Trophoblast cell (in vitro differentiated cells and primary cell): Measurements from ENCODE around the gene HIP1R.

ENCODE experiments used
- DNase-seq, 2 donors: peaks; one replicate each; pipeline ENCODE4 v3.0.0-alpha.2; 2016
- H2AFZ ChIP-seq: 2 replicates; pipeline ENCODE4 v1.6.1; 2013; ENCODE audit warnings: low read length, moderate library complexity, mild to moderate bottlenecking; ENCODE audit not compliant: insufficient read depth, poor library complexity
- H2AK5ac ChIP-seq: 2 replicates; pipeline ENCODE4 v1.6.1; 2013; ENCODE audit warnings: mild to moderate bottlenecking, low read length
- H2BK120ac ChIP-seq: 2 replicates; pipeline ENCODE4 v1.6.1; 2013; ENCODE audit warnings: low read length, mild to moderate bottlenecking, moderate library complexity; ENCODE audit not compliant: insufficient read depth, poor library complexity
- H2BK12ac ChIP-seq: 2 replicates; pipeline ENCODE4 v1.6.1; 2013; ENCODE audit warnings: mild to moderate bottlenecking, low read length, moderate library complexity
- H2BK5ac ChIP-seq: 2 replicates; pipeline ENCODE4 v1.6.1; 2013; ENCODE audit warnings: low read length, low read depth, moderate library complexity, mild to moderate bottlenecking; ENCODE audit not compliant: poor library complexity
- H3K14ac ChIP-seq: 2 replicates; pipeline ENCODE4 v1.6.1; 2013; ENCODE audit warnings: mild to moderate bottlenecking, low read length
- H3K18ac ChIP-seq: 2 replicates; pipeline ENCODE4 v1.6.1; 2013; ENCODE audit warnings: mild to moderate bottlenecking, low read length
- H3K23ac ChIP-seq: 2 replicates; pipeline ENCODE4 v1.6.1; 2013; ENCODE audit warnings: low read length
- H3K27ac ChIP-seq: 2 replicates; pipeline ENCODE4 v1.5.1; 2013; ENCODE audit warnings: low read depth, mild to moderate bottlenecking, inconsistent platforms, low read length, moderate library complexity
- H3K27me3 ChIP-seq: 2 replicates; pipeline ENCODE4 v1.6.1; 2013; ENCODE audit warnings: inconsistent platforms, mild to moderate bottlenecking, low read length, moderate library complexity; ENCODE audit not compliant: insufficient read depth
- H3K36me3 ChIP-seq, 2 experiments: 1 replicate in 1 of 2; 2 replicates in 1 of 2; pipeline ENCODE4 v1.6.1; 2013; ENCODE audit warnings: low read length in 2 of 2, mild to moderate bottlenecking in 2 of 2, moderate library complexity in 1 of 2; ENCODE audit not compliant: insufficient read depth in 2 of 2, control insufficient read depth in 1 of 2
- H3K4ac ChIP-seq: 2 replicates; pipeline ENCODE4 v1.6.1; 2013; ENCODE audit warnings: low read depth, mild to moderate bottlenecking, low read length, moderate library complexity
- H3K4me1 ChIP-seq, 2 experiments: 1 replicate in 1 of 2; 2 replicates in 1 of 2; pipeline ENCODE4 v1.6.1; 2013; ENCODE audit warnings: low read length in 2 of 2, mild to moderate bottlenecking in 2 of 2, moderate library complexity in 1 of 2; ENCODE audit not compliant: insufficient read depth in 2 of 2, control insufficient read depth in 1 of 2
- H3K4me2 ChIP-seq: 2 replicates; pipeline ENCODE4 v1.6.1; 2013; ENCODE audit warnings: inconsistent platforms, mild to moderate bottlenecking, low read length, moderate library complexity
- H3K4me3 ChIP-seq: 2 replicates; pipeline ENCODE4 v1.5.1; 2013; ENCODE audit warnings: mild to moderate bottlenecking, low read depth, low read length, inconsistent platforms
- H3K79me1 ChIP-seq: one replicate; pipeline ENCODE4 v1.6.1; 2013; ENCODE audit warnings: low read length
- H3K79me2 ChIP-seq: 2 replicates; pipeline ENCODE4 v1.6.1; 2013; ENCODE audit warnings: low read length, mild to moderate bottlenecking; ENCODE audit not compliant: control insufficient read depth, insufficient read depth, poor library complexity
- H3K9ac ChIP-seq: 2 replicates; pipeline ENCODE4 v1.6.1; 2013; ENCODE audit warnings: mild to moderate bottlenecking, low read length
- H3K9me3 ChIP-seq: 2 replicates; pipeline ENCODE4 v1.6.1; 2013; ENCODE audit warnings: low read depth, mild to moderate bottlenecking, control low read depth, inconsistent platforms, low read length; ENCODE audit not compliant: insufficient read depth
- H4K12ac ChIP-seq: 2 replicates; pipeline ENCODE4 v1.6.1; 2013; ENCODE audit warnings: low read depth, mild to moderate bottlenecking, low read length, moderate library complexity
- H4K8ac ChIP-seq: 2 replicates; pipeline ENCODE4 v1.6.1; 2013; ENCODE audit warnings: low read depth, mild to moderate bottlenecking, low read length, moderate library complexity
- H4K91ac ChIP-seq: one replicate; pipeline ENCODE4 v1.6.1; 2013; ENCODE audit warnings: low read depth, mild to moderate bottlenecking, low read length, moderate library complexity
- WGBS: extraction: QIAGEN DNeasy Blood & Tissue Kit; methylation state at CpG from one replicate; pipeline ENCODE4 v1.1.7; 2013; ENCODE audit warnings: missing lambda C conversion rate; ENCODE audit not compliant: insufficient read length, insufficient coverage; ENCODE audit errors: extremely low coverage; 5-methylcytosine and 5-hydroxymethylcytosine counted together

Gene HIP1R

DNA sequence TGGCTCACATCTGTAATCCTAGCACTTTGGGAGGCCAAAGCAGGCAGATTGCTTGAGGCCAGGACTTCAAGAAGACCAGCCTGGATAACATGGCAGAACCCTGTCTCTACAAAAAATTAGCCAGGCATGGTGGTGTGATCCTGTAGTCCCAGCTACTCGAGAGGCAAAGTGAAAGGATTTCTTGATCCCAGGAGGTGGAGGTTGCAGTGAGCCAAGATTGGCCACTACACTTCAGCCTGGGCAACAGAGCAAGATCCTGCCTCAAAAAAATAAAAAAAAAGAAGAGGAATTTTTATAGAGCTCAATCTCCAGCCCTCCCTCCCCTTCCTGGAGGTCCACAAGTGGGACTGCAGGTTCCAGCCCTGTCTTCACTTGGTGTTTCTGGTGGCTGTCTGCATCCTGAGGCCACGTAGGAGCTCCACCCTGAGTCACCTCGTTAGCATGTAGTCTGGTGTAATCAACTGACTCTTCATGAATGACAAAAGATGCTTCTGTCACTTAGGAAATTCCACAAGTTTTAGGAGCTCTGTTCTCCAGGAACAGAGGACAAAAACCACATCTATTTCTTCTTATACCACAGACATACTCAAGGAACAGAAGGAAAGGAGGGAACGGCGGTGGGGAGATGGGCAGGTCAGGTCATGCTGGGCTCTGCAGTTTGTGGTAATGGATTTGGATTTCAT lies 44.7 kb upstream of the HIP1R start:
- Histone ChIP-seq H2AK5ac (no peak overlapping the region), H2AFZ (no peak overlapping the region), H3K4ac (no peak overlapping the region), H3K14ac (no peak overlapping the region), H3K4me2 (no peak overlapping the region), H3K4me1 (no peaks in the 10 kb centered on the region), H3K36me3 (no peaks in the 10 kb centered on the region), H4K8ac (no peak overlapping the region), H3K79me1 (peaks cover 2% of the 10 kb centered on the region), H3K9me3 (no peaks in the 10 kb centered on the region), H3K27ac (no peak overlapping the region), H2BK120ac (no peak overlapping the region), H3K4me3 (no peak overlapping the region), H2BK12ac (no peak overlapping the region), H3K27me3 (no peaks in the 10 kb centered on the region), H3K18ac (no peak overlapping the region), H2BK5ac (no peak overlapping the region), H3K9ac (no peak overlapping the region), H3K23ac (no peak overlapping the region), H4K12ac (no peak overlapping the region), H4K91ac (no peak overlapping the region), H3K79me2 (no peaks in the 10 kb centered on the region)
- peak; percentile 87 to 91 for DNase-seq
- no CpG with 5 or more reads among the region's 5 CpGs for WGBS

DNA sequence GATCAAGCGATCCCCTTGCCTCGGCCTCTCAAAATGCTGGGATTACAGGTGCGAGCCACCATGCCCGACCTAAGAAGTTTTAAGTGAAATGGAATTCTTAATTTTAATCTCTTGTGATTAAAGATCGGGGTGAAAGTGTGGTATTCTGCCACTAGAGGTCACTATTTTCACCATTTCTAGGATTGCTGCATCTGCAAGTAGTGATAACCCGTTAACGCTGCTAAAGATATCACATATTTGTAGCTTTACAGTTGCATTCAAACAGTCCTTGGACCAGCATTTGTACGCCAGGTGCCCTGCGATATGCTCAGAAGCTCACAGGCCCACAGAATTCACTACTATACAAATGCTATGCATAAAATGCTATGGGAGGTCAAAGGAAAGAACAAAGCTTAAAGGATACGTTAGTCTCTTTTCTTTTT lies 41.6 kb upstream of the HIP1R start:
- no peak overlapping the region for H3K18ac ChIP-seq

DNA sequence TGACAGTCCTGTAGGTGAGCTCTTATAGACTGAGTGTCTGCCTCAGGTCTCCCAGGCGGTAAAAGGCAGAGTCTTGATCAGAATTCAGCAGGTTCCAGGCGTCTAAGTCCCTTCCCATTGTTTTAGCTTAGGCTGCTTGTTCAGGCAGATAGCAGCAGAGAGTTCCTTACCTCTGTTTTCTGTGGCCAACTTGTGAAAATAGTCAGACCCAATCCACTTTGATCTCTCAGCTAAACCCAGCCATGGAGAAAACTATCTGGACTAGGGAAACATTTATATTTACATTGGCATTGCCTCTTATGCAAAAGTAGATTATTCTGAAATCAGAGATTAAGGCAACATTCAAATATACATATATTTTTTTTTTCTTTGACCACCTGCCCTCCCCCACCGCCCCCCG lies 39.5 kb upstream of the HIP1R start:
- no peak overlapping the region for H2AK5ac ChIP-seq
- no peaks in the 10 kb centered on the region for H3K4me1 ChIP-seq
- no peak overlapping the region for H3K4me3 ChIP-seq

More for the DNA sequence above, 41.6 kb upstream of the HIP1R start:
- no peaks in the 10 kb centered on the region for H3K9me3 ChIP-seq
- no peak overlapping the region for H2BK5ac ChIP-seq
- H4K91ac ChIP-seq = no peak overlapping the region
- H3K36me3 ChIP-seq = no peaks in the 10 kb centered on the region
- no peak overlapping the region for H3K4ac ChIP-seq
- H2AK5ac ChIP-seq = no peak overlapping the region
- peaks cover 2% of the 10 kb centered on the region for H3K79me1 ChIP-seq
- no peak overlapping the region for H2BK120ac ChIP-seq
- H3K23ac ChIP-seq = no peak overlapping the region
- no CpG with 5 or more reads among the region's 10 CpGs for WGBS
- no peak overlapping the region for H4K12ac ChIP-seq
- no peaks in the 10 kb centered on the region for H3K27me3 ChIP-seq
- H3K27ac ChIP-seq = no peak overlapping the region
- no peak overlapping the region for H3K4me2 ChIP-seq
- H3K79me2 ChIP-seq = no peaks in the 10 kb centered on the region
- no peak overlapping the region for H3K9ac ChIP-seq
- H3K4me1 ChIP-seq = no peaks in the 10 kb centered on the region
- no peak overlapping the region for H2BK12ac ChIP-seq
- DNase-seq = peak; percentile 84 to 97
- H2AFZ ChIP-seq = no peak overlapping the region
- H3K14ac ChIP-seq = no peak overlapping the region
- no peak overlapping the region for H3K4me3 ChIP-seq
- H4K8ac ChIP-seq = no peak overlapping the region

DNA sequence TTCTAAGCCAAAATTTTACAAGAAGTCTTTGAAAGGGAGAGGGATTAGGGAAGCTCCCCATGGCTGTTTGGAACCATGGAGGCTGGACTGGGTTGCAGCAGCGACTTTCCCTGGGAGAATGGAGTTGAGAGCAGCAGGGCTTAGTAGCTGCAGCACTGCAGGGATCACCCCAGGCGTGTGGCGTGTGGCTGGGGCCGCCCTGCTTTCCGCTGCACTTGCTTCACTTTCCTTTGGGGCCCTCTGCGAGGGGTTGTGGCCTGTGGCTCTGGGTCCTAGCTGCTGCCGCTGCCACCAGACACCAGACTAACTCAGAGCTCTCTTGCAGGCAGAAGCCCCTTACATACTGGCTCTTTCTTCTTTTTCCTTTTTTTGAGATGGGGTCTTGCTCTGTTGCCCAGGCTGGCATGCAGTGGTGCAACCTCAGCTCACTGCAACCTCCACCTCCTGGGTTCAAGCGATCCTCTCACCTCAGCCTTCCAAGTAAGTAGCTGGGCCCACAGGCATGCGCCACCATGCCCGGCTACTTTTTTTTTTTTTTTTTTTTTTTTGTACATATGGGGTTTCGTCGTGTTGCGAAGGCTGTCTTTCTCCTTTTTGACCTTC lies 35.5 kb upstream of the HIP1R start:
- Histone ChIP-seq H3K9me3 (no peaks in the 10 kb centered on the region), H3K27me3 (no peaks in the 10 kb centered on the region), H4K8ac (no peak overlapping the region), H3K79me2 (no peaks in the 10 kb centered on the region), H2AFZ (no peak overlapping the region), H3K79me1 (no peaks in the 10 kb centered on the region), H2BK5ac (no peak overlapping the region), H4K91ac (no peak overlapping the region), H3K36me3 (no peaks in the 10 kb centered on the region), H2BK12ac (no peak overlapping the region), H3K9ac (no peak overlapping the region), H3K4me1 (no peaks in the 10 kb centered on the region), H3K23ac (no peak overlapping the region), H3K4me2 (no peak overlapping the region), H2AK5ac (no peak overlapping the region), H3K4me3 (no peak overlapping the region), H4K12ac (no peak overlapping the region), H3K27ac (no peak overlapping the region), H3K4ac (no peak overlapping the region), H3K14ac (no peak overlapping the region), H2BK120ac (no peak overlapping the region), H3K18ac (no peak overlapping the region)
- no CpG with 5 or more reads among the region's 13 CpGs for WGBS
- no peak for DNase-seq

More for the DNA sequence above, 39.5 kb upstream of the HIP1R start:
- no peak overlapping the region for H4K8ac ChIP-seq
- H3K9me3 ChIP-seq = no peaks in the 10 kb centered on the region
- whole genome bisulfite sequencing = no CpG with 5 or more reads among the region's 4 CpGs
- no peak overlapping the region for H3K18ac ChIP-seq
- H3K4me2 ChIP-seq = no peak overlapping the region
- no peak overlapping the region for H2AFZ ChIP-seq
- no peak overlapping the region for H3K27ac ChIP-seq
- no peak overlapping the region for H2BK12ac ChIP-seq
- no peak overlapping the region for H4K12ac ChIP-seq
- H4K91ac ChIP-seq = no peak overlapping the region
- no peaks in the 10 kb centered on the region for H3K79me1 ChIP-seq
- no peak for DNase-seq
- H3K9ac ChIP-seq = no peak overlapping the region
- no peak overlapping the region for H3K23ac ChIP-seq
- H3K4ac ChIP-seq = no peak overlapping the region
- H2BK5ac ChIP-seq = no peak overlapping the region
- no peak overlapping the region for H3K14ac ChIP-seq
- no peaks in the 10 kb centered on the region for H3K27me3 ChIP-seq
- H2BK120ac ChIP-seq = no peak overlapping the region
- H3K36me3 ChIP-seq = no peaks in the 10 kb centered on the region
- no peaks in the 10 kb centered on the region for H3K79me2 ChIP-seq
